SK-MEL-5 (cell line): ENCODE measurements around the gene DCPS. TPM values are rescaled to one million over a fixed set of nuclear protein-coding genes. Genes with fewer than 3 reads are reported as not detected.
"Not testable (repeated sequence)": the region's sequence is repeated elsewhere in the genome, so short reads cannot be mapped to it uniquely, and the experiment has no call there.

Source experiments
- DNase-seq: peaks from one replicate; pipeline ENCODE4 v3.0.0-alpha.2; 2016; ENCODE audit warnings: low read depth, low spot score
- in situ Hi-C: cut with HindIII; loops from 2 replicates; pipeline ENCODE4 v1.10.0; 2016; ENCODE audit warnings: low sequenced_read_pairs, high pct_unique_total_duplicates, low pct_unique_long_range_greater_than_20kb
- total RNA-seq: library from RNA; depleted of rRNA; stranded (reverse); fragments of >200 nt; shearing (Covaris generic); gene quantifications from 2 replicates; pipeline ENCODE4 v1.2.3, GENCODE V29; 2014

The DCPS gene
- total RNA-seq, 1 experiment from 2014 or later, result 9.5 TPM

DNA sequence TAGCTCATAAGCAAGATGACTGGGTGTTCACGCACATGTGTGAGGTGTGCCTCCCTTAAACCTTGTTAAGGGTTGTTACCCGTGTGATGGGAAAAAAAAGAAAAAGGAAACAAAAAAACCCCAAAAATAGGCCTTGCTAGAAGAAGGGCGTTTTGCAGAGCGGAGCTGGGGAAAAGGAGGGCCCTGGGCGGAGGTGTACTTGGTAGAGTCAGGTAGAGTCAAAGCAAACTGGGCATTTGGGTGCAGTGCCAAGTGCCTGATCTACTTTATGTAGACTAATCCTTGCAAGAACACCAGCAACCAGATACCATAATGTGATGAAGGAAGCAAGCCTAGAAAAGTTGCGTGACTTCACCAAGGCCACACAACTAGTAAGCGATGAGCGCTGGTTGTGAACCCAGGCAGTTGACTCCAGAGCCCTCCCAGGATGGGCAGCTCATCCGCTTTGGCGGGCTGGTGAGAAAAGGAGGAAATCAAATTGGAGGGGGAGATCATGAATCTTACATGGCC, 22.1 kb upstream of the DCPS start:
- in situ Hi-C loops, result no loop called here

DNA sequence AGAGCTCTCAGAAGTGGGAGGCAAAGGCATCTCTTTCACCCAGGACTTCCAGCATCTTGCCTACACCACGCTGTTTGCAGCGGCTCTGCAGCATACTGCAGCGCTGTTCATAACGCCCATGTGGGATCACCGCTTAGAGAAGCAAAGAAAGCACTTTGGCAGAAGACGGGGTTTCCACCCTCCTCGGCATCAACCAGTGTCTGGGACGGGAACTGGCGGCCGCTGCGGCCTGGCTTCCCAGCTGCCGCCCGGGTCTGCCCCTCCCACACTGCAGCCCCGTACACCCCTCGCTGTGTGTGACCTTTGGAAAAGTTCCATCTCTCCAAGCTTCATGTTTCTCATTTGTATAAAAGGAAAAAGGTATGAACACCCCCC, 21.5 kb upstream of the DCPS start:
- in situ Hi-C loops, result no loop called here
- no peak for DNase-seq

More for the DNA sequence above, 22.1 kb upstream of the DCPS start:
- DNase-seq, result no peak

DNA sequence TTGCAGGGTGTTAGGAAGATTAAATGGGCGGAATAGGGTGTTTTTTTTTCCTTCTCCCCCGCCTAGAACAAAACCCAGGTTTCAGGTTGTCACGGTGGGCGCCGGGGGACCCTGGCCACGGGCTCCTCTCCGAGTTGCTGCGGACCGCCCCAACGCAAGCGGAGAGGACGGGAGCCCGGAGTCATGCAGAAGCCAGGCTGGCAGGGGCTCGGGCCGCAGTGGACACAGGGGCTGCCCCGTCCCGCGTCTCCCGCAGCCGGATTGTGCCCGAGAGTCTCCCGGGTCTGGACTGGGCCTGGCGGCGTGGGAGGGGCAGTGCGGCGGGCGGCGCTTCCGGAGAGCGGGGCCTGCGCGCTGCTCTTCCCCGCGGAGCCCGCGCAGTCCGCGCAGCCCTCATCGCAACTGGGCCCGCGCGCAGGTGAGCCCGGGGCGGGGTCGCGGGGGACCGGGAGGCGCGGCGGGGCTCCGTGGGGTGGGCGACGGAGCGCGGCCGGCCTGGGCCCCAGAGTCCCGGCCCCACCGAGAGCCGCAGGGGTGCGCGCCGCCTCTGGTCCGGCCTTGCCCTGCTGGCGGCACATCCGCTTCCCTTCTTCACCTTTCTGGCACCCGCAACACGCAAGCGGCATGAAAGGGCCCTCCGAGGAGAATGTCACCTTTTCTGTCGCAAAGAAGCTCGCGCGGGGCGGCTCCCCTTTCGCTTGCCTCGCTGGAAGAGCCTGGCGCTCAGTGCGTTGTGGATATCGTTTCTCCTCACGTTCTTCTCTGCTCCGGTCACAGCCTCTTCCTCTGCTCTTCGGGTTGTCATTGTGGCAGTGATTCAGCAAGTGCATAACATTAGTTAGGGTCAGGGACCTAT, 20.9 kb upstream of the DCPS start, which contains the start of gene TIRAP:
Gene TIRAP (plus strand): TSS at position 358 of the 856 bp plus-strand sequence. CDS start 7,802 bp downstream, outside the sequence.
- in situ Hi-C loops, result no loop called here
- peak; percentile 30 for DNase-seq

DNA sequence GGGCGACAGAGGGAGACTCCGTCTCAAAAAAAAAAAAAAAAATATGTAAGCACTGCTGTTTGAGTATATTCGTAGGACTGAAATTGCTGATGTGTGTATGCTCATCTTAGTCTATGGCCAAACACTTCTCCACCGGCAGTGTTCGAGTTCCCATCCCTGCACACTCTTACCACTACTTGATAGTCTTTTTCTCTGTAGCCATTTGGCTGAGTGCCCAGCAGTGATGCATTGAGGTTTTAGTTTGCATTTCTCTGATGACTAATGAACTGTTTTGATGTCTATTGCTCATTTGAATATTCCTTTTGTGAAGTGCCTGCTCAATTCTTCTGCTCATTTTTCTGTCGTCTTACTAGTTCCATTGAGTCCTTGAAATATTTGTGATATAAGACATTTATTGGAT, 19.0 kb upstream of the DCPS start:
- peak; percentile 55 for DNase-seq
- in situ Hi-C loops, result no loop called here

DNA sequence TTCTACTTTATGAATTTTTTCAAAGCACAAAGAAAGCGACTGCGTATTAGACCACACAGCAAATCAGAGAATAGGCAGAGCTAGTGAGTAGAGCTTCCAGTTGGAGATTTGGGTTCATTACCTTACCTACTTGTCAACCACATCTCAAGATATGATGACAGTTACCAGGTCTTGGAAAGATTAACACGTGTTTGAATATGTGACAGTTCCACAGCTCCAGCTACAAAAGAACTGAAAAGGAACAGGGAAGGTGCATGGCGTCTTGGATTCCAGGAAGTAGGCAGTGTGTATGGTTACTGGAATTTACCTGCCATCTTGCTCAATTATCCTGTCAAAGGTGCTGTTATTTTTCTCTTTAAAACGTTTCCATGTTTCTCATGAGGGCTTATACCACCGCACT, 15.6 kb upstream of the DCPS start:
- in situ Hi-C loops, result no loop called here
- no peak for DNase-seq

DNA sequence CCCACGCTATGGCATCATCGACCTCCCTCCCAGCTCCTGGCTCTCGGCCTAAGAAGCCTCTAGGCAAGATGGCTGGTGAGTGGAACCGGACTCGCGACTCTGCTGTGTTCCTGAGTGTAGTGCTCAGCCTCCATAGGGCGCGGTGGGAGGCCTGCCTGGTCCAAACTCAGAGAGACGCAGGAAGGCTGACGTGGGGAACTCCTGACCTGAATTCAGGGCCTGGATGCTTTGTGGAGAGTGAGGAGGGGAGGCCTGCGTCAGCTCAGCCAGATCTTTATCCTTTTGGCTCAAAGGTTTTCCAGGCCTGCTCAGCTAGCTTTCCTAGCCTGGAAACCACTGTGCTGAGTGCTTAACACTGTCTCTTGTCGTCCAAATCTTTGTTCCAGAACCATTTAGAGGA, 13.0 kb upstream of the DCPS start:
- in situ Hi-C loops, result no loop called here
- DNase-seq, result no peak

DNA sequence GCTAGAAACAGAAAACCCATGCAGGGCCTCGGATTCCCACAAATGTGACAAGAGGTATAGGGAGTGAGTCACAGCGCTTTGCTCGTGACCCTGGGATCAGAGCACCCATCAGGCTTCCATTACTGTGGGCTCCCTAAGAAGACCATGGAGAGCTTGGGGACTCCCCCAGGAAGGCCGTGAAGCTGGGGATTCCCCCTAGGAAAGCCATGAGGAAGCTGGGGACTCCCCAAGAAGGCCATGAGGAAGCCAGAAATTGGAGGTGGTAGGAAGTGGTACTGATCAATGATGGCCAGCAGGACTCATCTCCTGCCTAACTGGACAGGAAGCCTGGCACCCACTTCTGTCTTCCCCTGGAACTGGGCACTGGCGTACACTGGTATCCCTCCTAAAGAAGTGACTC, 10.1 kb upstream of the DCPS start:
- no peak for DNase-seq
- in situ Hi-C loops, result no loop called here

DNA sequence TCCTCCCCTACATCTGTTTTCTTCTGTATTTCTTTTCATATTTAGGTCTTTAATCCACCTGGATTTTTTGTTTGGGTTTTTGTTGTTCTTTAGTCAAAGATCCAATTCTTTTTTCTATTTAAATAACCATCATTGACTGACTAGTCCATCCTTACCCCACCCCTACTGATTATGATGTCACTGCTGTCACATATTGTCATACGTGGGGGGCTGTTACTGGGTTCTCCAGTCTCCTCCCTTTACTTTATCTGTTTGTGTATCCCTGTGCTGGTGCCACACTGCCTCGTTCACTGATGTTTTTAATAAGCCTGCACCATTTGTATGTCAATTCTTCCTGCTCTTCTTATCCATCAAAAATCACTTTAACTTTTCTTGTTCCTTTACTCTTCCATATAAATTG, 6.9 kb upstream of the DCPS start:
- in situ Hi-C loops, result no loop called here
- no peak for DNase-seq

DNA sequence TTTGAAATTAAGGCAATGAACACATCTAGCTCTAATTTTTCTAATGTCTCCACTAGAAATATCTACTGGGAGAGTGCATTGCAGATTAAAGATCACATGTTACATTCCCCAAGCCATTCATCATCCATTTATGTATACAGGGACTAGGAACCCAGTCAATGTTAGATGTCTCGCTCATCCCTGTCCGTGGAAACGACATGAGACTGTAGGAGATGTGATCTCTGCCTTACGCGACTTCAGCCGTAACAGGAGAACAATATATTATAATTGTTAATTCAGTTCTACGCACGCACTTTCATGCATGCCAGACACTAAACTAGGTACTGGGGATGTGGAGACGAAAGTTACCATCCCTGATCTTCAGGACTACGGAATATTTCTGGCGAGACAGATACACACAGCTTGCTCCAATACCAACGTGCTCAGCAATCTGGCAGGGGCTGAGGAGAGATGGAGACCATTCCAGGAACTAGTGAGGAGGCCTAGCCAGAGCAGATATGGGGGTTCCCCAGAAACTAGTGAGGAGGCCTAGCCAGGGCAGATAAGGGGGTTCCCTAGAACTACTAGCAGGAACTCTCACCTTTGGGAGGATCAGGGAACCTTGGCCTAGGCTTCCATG, 706 bp downstream of the DCPS start:
- in situ Hi-C loops, result no loop called here

DNA sequence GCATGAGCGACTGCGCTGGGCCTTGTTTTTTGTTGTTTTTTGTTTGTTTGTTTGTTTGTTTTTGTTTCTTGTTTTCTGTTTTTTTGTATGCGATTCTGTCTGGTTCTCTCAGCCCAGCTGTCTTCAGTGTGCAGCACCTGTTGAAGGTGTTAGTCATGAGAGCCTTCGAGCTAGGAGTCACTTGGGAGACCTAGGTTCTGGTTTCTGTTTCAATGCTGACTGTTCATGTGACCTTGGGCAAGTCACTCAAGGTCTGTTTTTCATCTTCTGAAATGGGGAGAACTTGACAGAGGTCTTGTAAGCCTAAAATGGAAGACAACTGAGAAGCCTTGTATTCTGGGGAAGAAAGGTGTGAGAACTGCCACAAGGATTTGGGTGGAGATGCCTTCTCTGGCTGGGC, 1.8 kb downstream of the DCPS start:
- no peak for DNase-seq
- in situ Hi-C loops, result no loop called here

More for the DNA sequence above, 706 bp downstream of the DCPS start:
- no peak for DNase-seq

DNA sequence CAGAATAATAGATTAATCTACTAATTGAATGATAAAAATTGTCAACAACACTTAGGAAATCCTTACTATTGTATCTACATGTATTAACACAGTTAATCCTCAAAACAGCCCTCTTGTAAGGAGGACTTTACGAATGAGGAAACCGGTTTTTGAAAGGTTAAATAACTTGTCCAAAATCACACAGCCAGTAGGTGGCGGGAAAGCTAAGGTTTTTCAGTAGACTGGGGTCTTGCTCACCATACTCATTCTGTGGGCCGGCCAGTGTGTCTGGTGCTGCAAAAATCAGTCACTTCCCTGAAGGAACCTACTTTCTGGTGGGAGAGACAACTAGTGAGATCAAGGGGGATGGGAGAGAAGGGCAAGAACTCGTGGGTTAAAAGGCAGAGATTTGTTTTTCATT, 3.8 kb downstream of the DCPS start:
- DNase-seq, result peak; percentile 82
- in situ Hi-C loops, result no loop called here

DNA sequence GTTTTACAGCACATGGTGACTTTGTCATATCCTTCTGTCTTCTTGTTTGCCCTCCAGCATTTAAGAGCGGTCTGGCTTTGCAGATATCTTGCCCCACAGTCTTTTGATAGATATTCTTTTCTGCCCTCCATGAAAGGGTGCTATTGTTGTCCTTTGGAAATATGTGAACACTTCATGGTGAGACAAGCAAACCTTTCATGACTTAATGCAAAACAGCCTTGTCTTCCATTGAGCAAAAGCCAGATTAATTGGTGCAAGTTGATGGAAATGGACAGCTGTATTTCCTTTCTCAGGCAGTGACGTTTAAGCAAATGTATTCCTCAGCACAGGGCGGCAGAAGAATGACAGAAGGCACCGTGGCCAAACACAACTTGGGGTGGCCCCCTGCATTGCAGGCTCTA, 4.4 kb downstream of the DCPS start:
- in situ Hi-C loops, result no loop called here
- DNase-seq, result peak; percentile 99

DNA sequence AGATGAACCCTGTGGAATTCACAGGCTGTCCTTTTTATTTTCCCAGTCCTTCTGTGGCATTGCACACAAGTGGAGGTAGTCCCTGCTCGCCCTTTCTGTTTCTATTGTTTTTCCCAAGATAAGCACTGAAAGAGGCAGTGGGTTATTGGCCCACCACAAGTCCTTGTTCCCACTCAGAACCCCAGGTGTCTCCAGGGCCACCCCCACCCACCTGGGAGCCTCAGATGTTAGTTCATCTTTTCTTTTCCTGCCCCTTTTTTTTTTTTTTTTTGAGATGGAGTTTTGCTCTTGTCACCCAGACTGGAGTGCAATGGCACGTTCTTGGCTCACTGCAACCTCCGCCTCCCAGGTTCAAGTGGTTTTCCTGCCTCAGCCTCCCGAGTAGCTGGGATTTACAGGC, 4.9 kb downstream of the DCPS start:
- DNase-seq, result not testable (repeated sequence)

DNA sequence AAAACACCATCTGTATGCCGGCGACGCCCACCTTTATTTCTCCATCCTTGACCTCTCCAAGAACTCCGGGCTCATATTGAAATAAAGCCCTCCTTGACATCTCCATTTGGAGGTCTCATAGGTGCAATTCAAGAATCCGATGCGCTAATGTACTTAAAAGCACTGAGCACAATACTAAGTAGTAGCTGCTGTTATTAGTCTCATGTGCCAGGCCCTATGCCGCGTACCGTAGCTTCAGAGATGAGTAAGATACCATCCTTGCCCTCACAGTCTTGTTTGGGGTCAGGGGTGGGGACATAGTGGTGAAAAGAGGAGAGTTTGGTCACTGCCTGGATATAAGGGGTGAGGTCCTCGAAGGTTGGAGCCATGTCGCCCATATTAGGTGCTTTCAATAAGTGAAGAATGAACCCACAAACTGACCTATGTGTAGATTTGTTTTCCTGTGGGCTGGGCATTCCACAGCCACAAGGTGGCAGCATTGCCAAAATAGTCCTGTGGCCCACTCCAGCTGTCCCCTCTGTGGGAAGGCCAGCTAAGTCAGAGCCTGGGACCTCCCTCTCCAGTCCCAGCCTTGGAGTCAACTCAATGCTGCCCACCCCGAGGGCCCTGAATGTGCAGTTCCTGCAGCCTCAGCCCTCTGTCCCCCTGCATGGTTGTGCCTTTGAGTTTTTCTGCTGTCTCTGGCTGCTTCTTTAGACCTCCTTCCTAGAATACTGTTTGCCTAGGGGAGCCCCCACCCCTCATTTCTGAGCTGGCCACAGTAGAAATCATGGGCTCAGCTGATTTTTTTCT, 6.5 kb downstream of the DCPS start:
- in situ Hi-C loops, result no loop called here

More for the DNA sequence above, 4.9 kb downstream of the DCPS start:
- in situ Hi-C loops, result not testable (repeated sequence)

DNA sequence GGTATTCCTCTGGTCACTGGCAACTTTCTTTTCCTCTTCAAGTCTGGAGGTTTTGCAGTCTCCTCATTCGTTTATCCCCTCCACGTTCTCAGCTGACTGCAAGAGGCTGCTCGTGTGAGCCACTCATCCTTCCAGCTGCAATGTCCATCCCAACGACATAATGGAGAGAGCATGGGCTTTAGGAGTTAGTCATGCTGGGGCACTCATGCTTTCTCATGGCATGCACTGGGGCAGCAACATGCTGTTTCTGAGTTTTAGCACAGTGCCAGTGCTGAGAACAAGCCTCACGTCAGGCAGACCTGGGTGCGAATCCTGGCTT, 7.1 kb downstream of the DCPS start:
- DNase-seq, result no peak
- in situ Hi-C loops, result no loop called here

More for the DNA sequence above, 6.5 kb downstream of the DCPS start:
- DNase-seq, result peak; percentile 78

DNA sequence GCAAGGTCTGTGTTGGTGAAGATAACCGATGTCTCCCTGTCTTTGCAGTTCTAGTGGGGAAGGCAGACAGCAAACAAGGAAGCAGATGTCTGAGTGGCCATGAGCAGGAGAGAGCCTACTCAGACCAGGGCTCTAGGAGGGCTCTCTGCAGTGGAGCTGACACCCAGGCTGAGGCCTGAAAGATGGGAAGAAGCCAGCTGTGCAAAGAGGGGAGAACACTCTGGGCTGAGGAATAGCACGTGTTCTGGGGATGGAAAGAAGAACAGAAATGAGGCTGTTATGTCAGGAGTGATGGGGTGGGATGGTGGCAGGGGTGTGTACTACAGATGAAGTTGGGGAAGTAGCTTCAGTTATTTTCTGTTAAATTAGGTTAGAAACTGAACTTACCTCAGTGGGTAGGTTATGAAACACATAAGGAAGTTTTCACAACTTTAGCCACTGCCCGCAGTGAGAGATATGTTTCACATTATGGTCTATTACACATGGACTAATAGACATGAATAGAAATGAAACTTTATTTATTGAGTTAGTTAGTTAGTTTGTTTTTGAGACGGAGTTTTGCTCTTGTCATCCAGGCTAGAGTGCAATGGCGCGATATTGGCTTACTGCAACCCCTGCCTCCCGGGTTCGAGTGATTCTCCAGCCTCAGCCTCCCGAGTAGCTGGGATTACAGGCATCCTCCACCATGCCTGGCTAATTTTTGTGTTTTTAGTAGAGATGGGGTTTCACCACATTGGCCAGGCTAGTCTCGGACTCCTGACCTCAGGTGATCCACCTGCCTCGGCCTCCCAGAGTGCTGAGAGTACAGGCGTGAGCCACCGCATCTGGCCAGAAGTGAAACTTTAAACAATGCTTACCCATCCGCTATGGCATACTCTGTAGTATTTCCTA, 7.8 kb downstream of the DCPS start:
- no peak for DNase-seq
- in situ Hi-C loops, result no loop called here

DNA sequence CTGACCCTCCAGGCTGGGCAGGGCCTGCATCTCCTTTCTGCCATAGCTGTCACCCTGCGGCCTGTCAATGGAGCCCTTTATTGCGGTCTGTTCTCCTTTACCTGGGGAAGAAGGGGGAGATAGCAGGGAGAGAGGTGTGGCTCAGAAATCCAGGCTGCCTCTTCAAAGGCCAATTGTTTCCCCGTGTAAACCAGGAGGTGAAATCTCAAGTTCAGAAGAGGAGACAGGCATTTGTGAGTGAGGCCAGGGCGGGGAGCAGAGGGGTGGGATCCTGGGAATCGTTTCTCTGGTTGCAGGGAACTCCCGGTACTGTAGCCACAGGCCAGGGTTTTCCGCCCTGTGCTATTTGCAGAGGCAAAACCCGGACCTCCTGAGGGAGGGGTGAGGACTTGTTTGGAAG, 9.1 kb downstream of the DCPS start:
- DNase-seq, result no peak

More for the DNA sequence above, 9.1 kb downstream of the DCPS start:
- in situ Hi-C loops, result no loop called here
